GM18868 (cell line): ENCODE data around the gene OR1J2.

ENCODE experiments used
- ATAC-seq: cut with Tn5 transposase; IDR thresholded peaks from one replicate; pipeline ENCODE4 v1.9.1; 2021; ENCODE audit warnings: mild to moderate bottlenecking, moderate library complexity; ENCODE audit not compliant: unreplicated experiment

OR1J2 gene

DNA sequence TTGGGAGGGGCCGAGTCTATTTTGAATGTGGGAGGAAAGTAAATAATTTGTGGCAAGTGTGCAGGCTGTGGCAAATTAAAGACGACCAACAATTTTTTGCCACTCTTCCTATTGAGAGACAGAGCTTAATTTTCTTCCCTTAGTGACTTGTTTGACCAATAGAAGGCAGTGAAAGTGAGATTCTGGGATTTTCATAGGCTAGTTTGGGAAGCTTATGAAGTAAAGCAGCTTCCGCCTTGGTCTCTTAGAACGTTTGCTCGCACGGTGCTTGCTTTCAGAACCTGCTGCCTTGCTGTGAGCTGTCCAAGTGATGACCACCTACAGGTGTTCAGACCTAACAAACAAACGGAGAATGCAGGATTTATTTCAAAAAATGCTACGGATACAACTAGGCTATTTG lies 35.6 kb downstream of the OR1J2 start:
- ATAC-seq: no peak

DNA sequence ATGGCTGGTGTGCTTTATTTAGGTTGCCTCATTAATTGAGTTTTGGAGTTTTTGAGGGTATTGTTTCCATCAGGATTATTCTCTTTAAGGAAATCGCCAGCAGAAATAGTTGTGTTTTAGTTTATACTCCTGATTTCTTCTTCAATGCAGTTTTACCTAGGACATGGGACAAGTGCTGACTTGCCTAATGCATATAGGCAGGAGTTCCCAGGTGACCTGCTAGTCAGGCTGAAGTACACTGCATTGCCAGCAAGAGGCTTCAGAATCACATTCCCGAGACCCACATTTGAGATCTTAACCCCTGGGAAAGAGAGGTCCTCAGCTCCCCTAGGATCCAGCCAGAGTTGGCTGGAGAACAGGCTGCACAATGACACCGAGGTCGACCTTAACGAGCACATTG lies 40.8 kb downstream of the OR1J2 start:
- no peak for ATAC-seq

GRCh38 chr9:122552812-122553211 lies 42.2 kb downstream of the OR1J2 start, which contains the start of gene OR1N2:
Gene OR1N2, plus strand, starts transcription at chr9:122553112. Its CDS starts 100 bp downstream, at chr9:122553212.
- ATAC-seq: no peak
